ENCODE measurements around the gene TCEA2. TPM values are rescaled to one million over a fixed set of nuclear protein-coding genes. Genes with fewer than 3 reads are reported as not detected.

The TCEA2 gene
- total and polyA plus RNA-seq, 9 of the 15 experiments (the other 6 are each of a cell fraction or from before 2014, with no cell fraction given): 1.4 to 28.7 (median 5.4) TPM

GRCh38 chr20:64096535-64096934 is 33.5 kb downstream of the TCEA2 start (continued):
- TF ChIP-seq DEAF1 (CRISPR knock-in tag; IDR thresholded peaks at IDR 0.05) (no peak), SMAD2 (IDR thresholded peaks at IDR 0.05; ENCODE audit: low read depth, low read length) (no peak), NELFE (IDR thresholded peaks at IDR 0.05; ENCODE audit: insufficient read depth, insufficient read length) (no peak), PCBP2 (IDR thresholded peaks at IDR 0.05; ENCODE audit: low read depth, low read length, poor library complexity, severe bottlenecking) (no peak)

- peaks cover 0 to 19% of the 10 kb centered on the region in 2 experiments; a peak in 3 of 5 replicates for H3K4me1 ChIP-seq (replicated peaks in 1 of 2; ENCODE audit: control insufficient read depth in 2 of 2, insufficient read depth in 2 of 2, low read length in 2 of 2)
- no peak for ATAC-seq
- H3K9me1 ChIP-seq (ENCODE audit: control insufficient read depth, insufficient read depth, low read length): no peaks in the 10 kb centered on the region
- no peak overlapping the region for H3K27ac ChIP-seq (ENCODE audit: extremely low read depth, low read depth, low read length)
- H3K27me3 ChIP-seq (ENCODE audit: control insufficient read depth in 2 of 2, insufficient read depth in 2 of 2, low read length in 2 of 2): peaks cover 32 to 54% of the 10 kb centered on the region in 2 experiments
- WGBS (ENCODE audit: insufficient coverage, low coverage, missing lambda C conversion rate): 11% methylated on average over 26 of the region's 28 CpGs
- no peak for FAIRE-seq
- no peaks in the 10 kb centered on the region for H3K79me2 ChIP-seq (ENCODE audit: control insufficient read depth, insufficient read depth, low read length)
- ChIA-PET CTCF (ENCODE audit: low intra/inter-chr PET ratio) (no interaction called here), POLR2A (interaction anchor here (1.0 kb wide), 1 partner anchor 57 kb away, joined by 3 read pairs; no protein-coding TSS in a partner anchor)
- no peak overlapping the region for H2AFZ ChIP-seq (ENCODE audit: low read depth, low read length)
- no peak for DNase-seq (ENCODE audit: extremely low read depth in 1 of 4, low spot score in 3 of 4)
- no TSS peak for BruUV-seq (replicated peaks)
- no peaks in the 10 kb centered on the region for H3K9me3 ChIP-seq (replicated peaks; ENCODE audit: control insufficient read depth, insufficient read depth, low read depth, low read length)
- H3K9ac ChIP-seq (ENCODE audit: insufficient read depth in 1 of 2, low read depth in 2 of 2, low read length in 2 of 2): no peak overlapping the region
- intact Hi-C loops (cut with micrococcal nuclease): no loop called here
- no peak overlapping the region for H3K4me3 ChIP-seq
- H3K4me2 ChIP-seq (ENCODE audit: insufficient read depth, low read length): no peak overlapping the region
- H3K36me3 ChIP-seq (ENCODE audit: control insufficient read depth, insufficient read depth, low read length): no peaks in the 10 kb centered on the region
- in situ Hi-C loops (cut with MboI): no loop called here
- H4K20me1 ChIP-seq (replicated peaks; ENCODE audit: control insufficient read depth, insufficient read depth, low read length): peaks cover 7% of the 10 kb centered on the region; the same call in 1 of the 2 replicates
- TF ChIP-seq RBM17 (IDR thresholded peaks at IDR 0.05; ENCODE audit: borderline replicate concordance, low read depth, low read length): no peak
- no peak for TF ChIP-seq POLR3G (IDR thresholded peaks at IDR 0.05; ENCODE audit: extremely low read depth, insufficient read length, insufficient replicate concordance)
- TF ChIP-seq NFIX (CRISPR knock-in tag; IDR thresholded peaks at IDR 0.05; ENCODE audit: low read depth): no peak
- no peak for TF ChIP-seq ARID3B (CRISPR knock-in tag; IDR thresholded peaks at IDR 0.05; ENCODE audit: borderline replicate concordance)
- no peak for TF ChIP-seq CUX1 (CRISPR knock-in tag; IDR thresholded peaks at IDR 0.05)
- no peak for TF ChIP-seq RB1 (IDR thresholded peaks at IDR 0.05; ENCODE audit: low read depth)
- no peak for TF ChIP-seq SREBF1 (IDR thresholded peaks at IDR 0.05; ENCODE audit: borderline replicate concordance, low read depth, low read length)
- TF ChIP-seq XRCC3 (IDR thresholded peaks at IDR 0.05): no peak
Observed at GRCh38 chr20:64098471-64099013, 35.5 kb downstream of the TCEA2 start.
